Stimulated activated CD4-positive, alpha-beta T cell treated with anti-CD3 and anti-CD28 coated beads, Interleukin-15, amount 100 ng/mL, for 1 hour (primary cell): ENCODE data around the gene FOXP1.

ENCODE experiments used
- DNase-seq, 2 donors: peaks; one replicate each; pipeline ENCODE4 v3.0.0-alpha.2; 2020; ENCODE audit warnings: low read depth in 1 of 2, low spot score in 1 of 2

Gene FOXP1

GRCh38 chr3:71120012-71120411, 463.5 kb downstream of the FOXP1 start:
- DNase-seq = no peak

- no peak for DNase-seq
These were observed 464.4 kb downstream of the FOXP1 start for GRCh38 chr3:71119171-71119570.

GRCh38 chr3:71118436-71118835, 465.1 kb downstream of the FOXP1 start:
- no peak for DNase-seq

GRCh38 chr3:71117572-71118247, 465.8 kb downstream of the FOXP1 start:
- DNase-seq = no peak

- DNase-seq = no peak
These were observed 468.9 kb downstream of the FOXP1 start for GRCh38 chr3:71114610-71115009.

- no peak for DNase-seq
These were observed 471.0 kb downstream of the FOXP1 start for GRCh38 chr3:71112576-71112975.

GRCh38 chr3:71111784-71112440, 471.6 kb downstream of the FOXP1 start:
- DNase-seq = no peak

- DNase-seq = no peak
These were observed 472.9 kb downstream of the FOXP1 start for GRCh38 chr3:71110385-71111222.

- no peak for DNase-seq
These were observed 473.6 kb downstream of the FOXP1 start for GRCh38 chr3:71109977-71110285.

- DNase-seq = no peak
These were observed 474.1 kb downstream of the FOXP1 start for GRCh38 chr3:71109241-71109976.

- DNase-seq = no peak
These were observed 475.6 kb downstream of the FOXP1 start for GRCh38 chr3:71107926-71108325.

- DNase-seq = no peak
These were observed 478.6 kb downstream of the FOXP1 start for GRCh38 chr3:71104976-71105375.

- DNase-seq = no peak
These were observed 479.0 kb downstream of the FOXP1 start for GRCh38 chr3:71104556-71104955.

GRCh38 chr3:71104121-71104541, 479.4 kb downstream of the FOXP1 start:
- no peak for DNase-seq

- DNase-seq = no peak
These were observed 480.1 kb downstream of the FOXP1 start for GRCh38 chr3:71103430-71103921.

GRCh38 chr3:71102111-71102983, 481.2 kb downstream of the FOXP1 start:
- no peak for DNase-seq

GRCh38 chr3:71101626-71102025, 481.9 kb downstream of the FOXP1 start:
- DNase-seq = no peak

- DNase-seq = no peak
These were observed 482.5 kb downstream of the FOXP1 start for GRCh38 chr3:71101014-71101413.

GRCh38 chr3:71099997-71100719, 483.4 kb downstream of the FOXP1 start:
- DNase-seq = no peak

GRCh38 chr3:71097557-71097956, 486.0 kb downstream of the FOXP1 start:
- no peak for DNase-seq
